NCI-H2171 (cell line): ENCODE results near the gene FREM1.

Source experiments
- DNase-seq: peaks from one replicate; lab custom pipeline; 2025; lab: John Stamatoyannopoulos, UW

FREM1 gene

GRCh38 chr9:14912859-14913258 lies 2.6 kb upstream of the FREM1 start:
- no peak for DNase-seq

GRCh38 chr9:14911046-14911445 lies 818 bp upstream of the FREM1 start:
- DNase-seq, result no peak

- DNase-seq, result no peak
These were observed 647 bp downstream of the FREM1 start for GRCh38 chr9:14909601-14909960.

GRCh38 chr9:14909181-14909580 lies 1.0 kb downstream of the FREM1 start:
- DNase-seq, result no peak

- DNase-seq, result no peak
These were observed 1.7 kb downstream of the FREM1 start for GRCh38 chr9:14908295-14909180.

GRCh38 chr9:14907696-14908095 lies 2.5 kb downstream of the FREM1 start:
- DNase-seq, result no peak

- DNase-seq, result no peak
These were observed 2.9 kb downstream of the FREM1 start for GRCh38 chr9:14907360-14907685.

- no peak for DNase-seq
These were observed 3.4 kb downstream of the FREM1 start for GRCh38 chr9:14906644-14907359.

GRCh38 chr9:14906000-14906399 lies 4.2 kb downstream of the FREM1 start:
- DNase-seq, result no peak

GRCh38 chr9:14903040-14903439 lies 7.2 kb downstream of the FREM1 start:
- DNase-seq, result no peak

- DNase-seq, result no peak
These were observed 7.7 kb downstream of the FREM1 start for GRCh38 chr9:14902561-14902960.

GRCh38 chr9:14899815-14900193 lies 10.4 kb downstream of the FREM1 start:
- DNase-seq, result no peak

- no peak for DNase-seq
These were observed 11.0 kb downstream of the FREM1 start for GRCh38 chr9:14899042-14899814.

- no peak for DNase-seq
These were observed 14.4 kb downstream of the FREM1 start for GRCh38 chr9:14895806-14896205.

GRCh38 chr9:14893280-14893679 lies 16.9 kb downstream of the FREM1 start:
- no peak for DNase-seq

GRCh38 chr9:14891332-14891731 lies 18.9 kb downstream of the FREM1 start:
- DNase-seq, result no peak

- DNase-seq, result no peak
These were observed 20.8 kb downstream of the FREM1 start for GRCh38 chr9:14889451-14889850.

GRCh38 chr9:14888875-14889274 lies 21.4 kb downstream of the FREM1 start:
- DNase-seq, result no peak

- no peak for DNase-seq
These were observed 22.0 kb downstream of the FREM1 start for GRCh38 chr9:14888272-14888671.

GRCh38 chr9:14887149-14887548 lies 23.1 kb downstream of the FREM1 start:
- DNase-seq, result no peak

GRCh38 chr9:14883310-14883944 lies 26.8 kb downstream of the FREM1 start:
- DNase-seq, result no peak

- no peak for DNase-seq
These were observed 28.1 kb downstream of the FREM1 start for GRCh38 chr9:14882090-14882489.
